ENCODE measurements around the gene NR1I3. TPM values are rescaled to one million over a fixed set of nuclear protein-coding genes. Genes with fewer than 3 reads are reported as not detected.
"Not testable (repeated sequence)": the region's sequence is repeated elsewhere in the genome, so short reads cannot be mapped to it uniquely, and the experiment has no call there.

Gene NR1I3
- total RNA-seq, 1 donor from 2014 or later, result not detected

DNA sequence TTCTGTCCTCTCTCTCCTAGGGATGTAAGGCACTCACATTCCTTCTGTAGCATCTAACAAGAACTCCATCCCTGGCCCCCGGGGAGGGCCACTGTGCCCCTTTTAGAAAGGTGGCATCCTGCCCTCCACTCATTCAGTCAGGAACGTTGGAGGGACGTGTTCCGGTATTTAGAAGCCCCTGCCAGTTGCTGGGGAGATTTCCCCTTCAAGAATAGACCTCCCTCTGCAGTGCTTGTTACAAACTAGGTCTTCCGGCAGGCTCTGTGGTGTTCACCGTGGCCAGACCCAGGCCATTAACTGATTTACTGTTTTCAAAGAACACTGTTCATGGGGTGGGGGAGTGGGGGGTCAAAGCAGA lies 21.3 kb upstream of the NR1I3 start:
- DNase-seq (no peak), ATAC-seq (ENCODE audit: low read depth) (no peak)
- TF ChIP-seq, protein P1, sequence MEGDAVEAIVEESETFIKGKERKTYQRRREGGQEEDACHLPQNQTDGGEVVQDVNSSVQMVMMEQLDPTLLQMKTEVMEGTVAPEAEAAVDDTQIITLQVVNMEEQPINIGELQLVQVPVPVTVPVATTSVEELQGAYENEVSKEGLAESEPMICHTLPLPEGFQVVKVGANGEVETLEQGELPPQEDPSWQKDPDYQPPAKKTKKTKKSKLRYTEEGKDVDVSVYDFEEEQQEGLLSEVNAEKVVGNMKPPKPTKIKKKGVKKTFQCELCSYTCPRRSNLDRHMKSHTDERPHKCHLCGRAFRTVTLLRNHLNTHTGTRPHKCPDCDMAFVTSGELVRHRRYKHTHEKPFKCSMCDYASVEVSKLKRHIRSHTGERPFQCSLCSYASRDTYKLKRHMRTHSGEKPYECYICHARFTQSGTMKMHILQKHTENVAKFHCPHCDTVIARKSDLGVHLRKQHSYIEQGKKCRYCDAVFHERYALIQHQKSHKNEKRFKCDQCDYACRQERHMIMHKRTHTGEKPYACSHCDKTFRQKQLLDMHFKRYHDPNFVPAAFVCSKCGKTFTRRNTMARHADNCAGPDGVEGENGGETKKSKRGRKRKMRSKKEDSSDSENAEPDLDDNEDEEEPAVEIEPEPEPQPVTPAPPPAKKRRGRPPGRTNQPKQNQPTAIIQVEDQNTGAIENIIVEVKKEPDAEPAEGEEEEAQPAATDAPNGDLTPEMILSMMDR (IDR thresholded peaks at IDR 0.05), result no peak
- ChIA-PET POLR2A (interaction anchor here (0.6 to 1.1 kb wide), 3 partner anchors 47 to 568 kb away, joined by 3 to 4 read pairs (median 3); no protein-coding TSS in a partner anchor), CTCF (interaction anchor here (1.2 kb wide), 1 partner anchor 68 kb away, joined by 4 read pairs; no protein-coding TSS in a partner anchor)
- peaks cover 18% of the 10 kb centered on the region for H3K9me3 Mint-ChIP-seq
- H3K27me3 Mint-ChIP-seq, result peaks cover 57% of the 10 kb centered on the region
- H3K36me3 Mint-ChIP-seq (ENCODE audit: low read depth), result peaks cover 8% of the 10 kb centered on the region
- no peak overlapping the region for H3K27ac Mint-ChIP-seq
- peaks cover 30% of the 10 kb centered on the region for H3K4me1 Mint-ChIP-seq
- intact Hi-C loops (cut with micrococcal nuclease), result no loop called here
- peak overlapping the region; percentile 73 for H3K4me3 Mint-ChIP-seq

DNA sequence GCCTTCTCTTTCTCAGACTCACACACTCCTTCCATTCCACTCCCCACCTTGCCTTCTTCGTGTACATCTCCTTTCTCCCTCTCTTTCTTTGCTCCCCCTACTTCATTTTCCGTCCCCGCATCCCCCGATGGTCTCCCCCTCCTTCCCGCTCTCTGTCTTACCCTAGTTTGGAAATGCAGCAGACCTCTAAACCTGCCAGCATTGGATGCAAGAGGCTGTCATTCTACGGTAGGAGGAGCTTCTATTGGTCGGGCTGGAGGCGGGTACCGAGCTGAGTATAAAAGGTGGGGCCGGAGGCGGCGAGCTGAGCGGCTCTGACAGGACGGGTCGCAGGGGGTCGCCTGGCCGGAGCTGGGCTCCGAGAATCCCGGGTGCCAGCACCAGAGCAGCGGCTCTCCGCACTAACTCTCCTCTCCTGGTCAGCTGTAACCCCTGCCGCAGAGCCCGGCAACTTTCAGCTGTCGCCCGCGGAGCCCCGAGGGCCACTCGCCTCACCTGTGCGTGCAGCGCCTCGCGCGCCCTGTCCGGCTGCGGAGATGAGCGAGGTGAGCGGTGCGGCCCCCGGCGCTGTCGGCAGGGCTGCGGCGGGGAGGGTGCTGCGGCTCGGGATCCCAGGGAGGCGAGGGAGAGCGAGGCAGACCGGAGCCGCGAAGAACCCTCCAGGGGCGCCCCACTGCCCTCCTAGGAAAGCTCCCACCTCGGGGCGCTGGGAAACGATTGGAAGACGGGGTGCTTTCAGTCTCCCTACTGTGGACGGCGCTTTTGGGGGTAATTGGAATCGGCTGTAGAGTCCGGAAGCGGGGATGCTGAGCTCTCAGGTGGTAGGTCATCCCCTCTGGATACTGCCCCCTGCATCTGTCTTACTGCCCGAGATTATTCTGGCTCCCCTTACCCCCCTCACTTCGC lies 20.7 kb upstream of the NR1I3 start, which contains the start of gene PCP4L1:
Gene PCP4L1 (plus strand): TSS at position 307 of the 906 bp plus-strand sequence. CDS start 230 bp downstream, at position 537.
- peaks cover 57% of the 10 kb centered on the region for H3K27me3 Mint-ChIP-seq
- TF ChIP-seq, protein P1 (IDR thresholded peaks at IDR 0.05), result no peak
- intact Hi-C loops (cut with micrococcal nuclease), result no loop called here
- peaks cover 8% of the 10 kb centered on the region for H3K36me3 Mint-ChIP-seq (ENCODE audit: low read depth)
- ATAC-seq (ENCODE audit: low read depth) (peak; percentile 86), DNase-seq (peak; percentile 26)
- POLR2A ChIA-PET, result interaction anchor here (0.6 to 1.3 kb wide), 3 partner anchors 9 to 55 kb away, joined by 3 to 4 read pairs (median 3); no protein-coding TSS in a partner anchor
- no peak within 1 kb of the TSS for H3K27ac Mint-ChIP-seq
- H3K4me1 Mint-ChIP-seq, result peaks cover 30% of the 10 kb centered on the region
- peak within 1 kb of the TSS; percentile 73 for H3K4me3 Mint-ChIP-seq
- CTCF ChIA-PET, result interaction anchor here (1.2 kb wide), 1 partner anchor 68 kb away, joined by 4 read pairs; no protein-coding TSS in a partner anchor
- peaks cover 18% of the 10 kb centered on the region for H3K9me3 Mint-ChIP-seq

DNA sequence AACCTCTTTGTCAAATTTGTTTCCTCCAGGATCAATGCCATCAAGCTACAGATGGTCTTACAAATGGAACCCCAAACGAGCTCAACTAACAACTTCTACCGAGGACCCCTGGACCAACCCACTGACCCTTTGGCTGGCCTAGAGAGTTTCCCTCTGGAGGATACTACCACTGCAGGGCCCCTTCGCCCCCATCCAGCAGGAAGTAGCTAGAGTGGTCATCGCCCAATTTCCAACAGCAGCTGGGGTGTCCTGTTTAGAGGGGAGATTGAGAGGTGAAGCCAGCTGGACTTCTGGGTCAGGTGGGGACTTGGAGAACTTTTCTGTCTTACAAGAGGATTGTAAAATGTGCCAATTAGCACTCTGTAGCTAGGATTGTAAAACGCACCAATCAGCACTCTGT lies 19.1 kb upstream of the NR1I3 start:
- DNase-seq; H3K36me3 Mint-ChIP-seq (ENCODE audit: low read depth); H3K27ac Mint-ChIP-seq; ATAC-seq (ENCODE audit: low read depth); intact Hi-C loops (cut with micrococcal nuclease); H3K4me3 Mint-ChIP-seq; POLR2A ChIA-PET: not testable (repeated sequence)
- Mint-ChIP-seq H3K27me3 (peaks cover 53% of the 10 kb centered on the region), H3K4me1 (peaks cover 30% of the 10 kb centered on the region), H3K9me3 (peaks cover 18% of the 10 kb centered on the region)
- CTCF ChIA-PET, result interaction anchor here (1.5 kb wide), 1 partner anchor 34 kb away, joined by 3 read pairs; no protein-coding TSS in a partner anchor

DNA sequence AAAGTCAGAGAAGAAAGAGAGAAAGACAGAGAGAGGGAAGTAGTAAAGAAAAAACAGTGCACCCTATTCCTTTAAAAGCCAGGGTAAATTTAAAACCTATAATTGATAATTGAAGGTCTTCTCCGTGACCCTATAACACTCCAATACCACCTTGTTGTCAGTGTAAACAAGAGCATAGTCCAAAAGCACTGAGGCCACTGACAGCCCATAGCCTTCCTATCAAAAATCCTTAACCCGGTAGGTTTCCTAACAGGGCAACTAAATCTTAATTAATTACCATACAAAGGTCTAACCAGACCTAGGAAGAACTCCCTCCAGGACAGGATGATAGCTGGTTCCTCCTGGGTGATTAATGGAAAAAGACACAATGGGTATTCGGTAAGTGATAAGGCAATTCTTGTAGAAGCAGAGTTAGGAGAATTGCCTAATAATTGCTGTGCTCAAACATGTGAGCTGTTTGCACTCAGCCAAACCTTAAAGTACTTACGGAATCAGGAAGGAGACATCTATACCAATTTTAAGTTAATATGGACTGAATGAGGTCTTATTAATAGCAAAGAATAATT lies 18.0 kb upstream of the NR1I3 start:
- H3K36me3 Mint-ChIP-seq (ENCODE audit: low read depth); H3K27ac Mint-ChIP-seq; DNase-seq; POLR2A ChIA-PET; CTCF ChIA-PET; intact Hi-C loops (cut with micrococcal nuclease); H3K4me3 Mint-ChIP-seq; ATAC-seq (ENCODE audit: low read depth): not testable (repeated sequence)
- H3K4me1 Mint-ChIP-seq, result peaks cover 22% of the 10 kb centered on the region
- H3K9me3 Mint-ChIP-seq, result peaks cover 18% of the 10 kb centered on the region
- H3K27me3 Mint-ChIP-seq, result peaks cover 53% of the 10 kb centered on the region

DNA sequence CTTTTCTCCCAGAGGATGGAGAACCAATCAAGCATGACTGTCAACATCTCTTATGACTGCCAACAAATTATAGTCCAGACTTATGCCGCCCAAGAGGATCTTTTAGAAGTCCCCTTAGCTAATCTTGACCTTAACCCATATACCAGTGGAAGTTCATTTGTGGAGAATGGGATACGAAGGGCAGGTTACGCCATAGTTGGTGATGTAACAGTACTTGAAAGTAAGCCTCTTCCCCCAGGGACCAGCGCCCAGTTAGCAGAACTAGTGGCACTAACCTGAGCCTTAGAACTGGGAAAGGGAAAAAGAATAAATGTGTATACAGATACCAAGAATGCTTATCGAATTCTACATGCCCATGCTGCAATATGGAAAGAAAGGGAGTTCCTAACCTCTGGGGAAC lies 17.3 kb upstream of the NR1I3 start:
- POLR2A ChIA-PET; ATAC-seq (ENCODE audit: low read depth); CTCF ChIA-PET: not testable (repeated sequence)

DNA sequence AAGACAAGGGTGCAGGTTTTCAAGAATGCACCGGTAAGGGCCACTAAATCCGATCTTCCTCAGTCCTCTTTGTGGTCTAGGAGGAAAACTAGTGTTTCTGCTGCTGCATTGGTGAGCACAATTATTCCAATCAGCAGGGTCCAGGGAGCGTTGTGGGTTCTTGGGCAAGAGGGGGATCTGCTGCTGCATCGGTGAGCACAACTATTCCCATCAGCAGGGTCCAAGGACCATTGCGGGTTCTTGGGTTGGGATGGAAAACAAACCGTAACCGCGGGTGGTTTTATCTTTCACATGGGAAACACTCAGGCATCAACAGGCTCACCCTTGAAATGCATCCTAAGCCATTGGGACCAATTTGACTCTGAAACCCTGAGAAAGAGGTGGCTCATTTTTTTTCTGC lies 13.6 kb upstream of the NR1I3 start:
- no peak for DNase-seq
- CTCF ChIA-PET, result no interaction called here
- TF ChIP-seq, protein P1 (IDR thresholded peaks at IDR 0.05), result no peak
- Mint-ChIP-seq H3K4me3 (no peak overlapping the region), H3K9me3 (peaks cover 10% of the 10 kb centered on the region), H3K27me3 (peaks cover 22% of the 10 kb centered on the region), H3K27ac (no peak overlapping the region), H3K4me1 (no peaks in the 10 kb centered on the region), H3K36me3 (ENCODE audit: low read depth) (no peaks in the 10 kb centered on the region)
- ATAC-seq (ENCODE audit: low read depth), result no peak
- POLR2A ChIA-PET, result no interaction called here
- intact Hi-C loops (cut with micrococcal nuclease), result no loop called here

More for the DNA sequence above, 17.3 kb upstream of the NR1I3 start:
- Mint-ChIP-seq H3K27me3 (peaks cover 49% of the 10 kb centered on the region), H3K9me3 (peaks cover 18% of the 10 kb centered on the region), H3K4me1 (peaks cover 16% of the 10 kb centered on the region)
- DNase-seq; intact Hi-C loops (cut with micrococcal nuclease); H3K27ac Mint-ChIP-seq; H3K4me3 Mint-ChIP-seq; H3K36me3 Mint-ChIP-seq (ENCODE audit: low read depth): not testable (repeated sequence)

Measured in activated B cell treated with CpG ODN at 0.5 μM for 24 hours (primary cell).